SW480 (cell line): ENCODE measurements around the gene DSCAM.
"Not testable (repeated sequence)": the region's sequence is repeated elsewhere in the genome, so short reads cannot be mapped to it uniquely, and the experiment has no call there.

ENCODE experiments used
- DNase-seq: peaks from one replicate; pipeline ENCODE4 v3.0.0-alpha.2; 2016; ENCODE audit warnings: low spot score

Gene DSCAM

DNA sequence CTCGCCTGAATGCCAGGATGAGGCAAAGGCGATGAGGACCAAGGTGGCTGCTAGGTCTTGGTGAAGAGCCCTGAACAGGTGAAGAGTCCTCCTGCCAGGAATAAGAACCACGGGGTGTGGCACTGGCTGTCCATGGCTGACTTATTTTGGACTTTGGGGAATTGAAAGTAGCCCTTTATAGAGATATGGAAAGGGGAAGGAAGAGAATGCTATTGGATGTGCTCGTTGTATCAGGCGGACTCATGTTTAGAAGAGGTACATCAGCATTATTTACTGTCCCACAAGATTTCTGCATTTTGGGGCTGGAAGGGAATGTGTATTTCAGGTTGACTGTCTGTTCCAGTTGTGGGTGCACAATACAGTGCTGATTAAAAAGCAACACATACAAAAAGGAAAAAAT is 465.8 kb downstream of the DSCAM start:
- DNase-seq = no peak

DNA sequence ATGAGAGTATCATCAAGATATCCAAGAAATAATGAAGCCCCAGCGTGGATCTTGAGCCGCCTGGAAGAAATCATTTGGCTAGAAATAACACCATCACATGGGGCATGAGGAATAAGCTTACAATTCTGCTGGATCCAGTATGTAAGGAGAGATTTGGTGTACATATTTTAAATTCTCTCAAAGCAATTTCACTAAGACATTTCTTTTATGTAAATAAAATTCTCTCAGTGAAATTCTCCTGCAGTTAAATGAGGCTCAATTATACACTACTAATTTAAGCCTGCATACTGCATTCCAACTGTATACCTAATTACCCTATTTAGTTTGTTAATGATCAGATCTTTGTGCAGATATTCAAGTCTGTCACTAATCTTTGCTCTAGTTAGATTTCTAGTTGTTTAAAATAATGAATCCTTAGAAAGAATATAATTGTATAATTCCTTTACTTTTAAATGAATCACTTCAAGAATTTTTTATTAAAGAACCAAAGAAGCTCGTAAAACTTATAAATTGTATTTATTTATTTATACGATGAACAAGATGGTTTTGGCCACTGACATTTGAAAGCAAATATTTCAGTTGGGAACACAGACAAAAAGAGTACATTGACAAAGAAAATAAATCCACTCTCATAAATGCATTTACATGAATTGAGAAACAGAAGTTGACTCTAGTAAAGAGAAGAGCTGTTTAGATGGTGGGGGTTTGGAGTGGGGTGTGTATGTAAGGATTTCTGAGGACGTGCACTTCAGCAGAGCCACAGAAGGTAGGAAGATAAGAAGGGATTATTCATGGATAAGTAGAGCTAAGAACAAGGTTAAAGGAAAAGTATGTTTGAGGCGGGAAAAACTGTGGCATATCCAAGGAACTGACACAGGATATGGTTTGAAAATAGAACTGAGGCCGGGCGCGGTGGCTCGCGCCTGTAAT is 466.8 kb downstream of the DSCAM start:
- DNase-seq = no peak

DNA sequence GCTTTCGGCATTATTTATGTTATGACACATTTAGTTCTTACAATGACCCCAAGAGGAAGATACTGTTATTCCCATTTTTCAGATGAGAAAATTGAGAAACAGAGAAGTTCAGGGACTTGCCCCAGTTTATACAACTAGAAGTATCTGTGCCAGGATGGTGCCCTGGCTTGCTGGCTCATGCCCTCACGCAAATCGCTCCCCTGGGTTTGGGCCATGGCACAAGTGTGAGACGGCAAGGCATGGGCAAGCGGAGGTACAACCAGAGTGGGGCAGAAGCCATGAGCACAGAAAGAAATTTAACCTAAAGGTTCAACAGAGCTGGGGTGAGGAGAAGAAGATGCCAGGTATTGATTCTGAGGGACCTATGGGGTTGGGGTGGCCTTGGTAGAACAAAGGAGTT is 469.8 kb downstream of the DSCAM start:
- DNase-seq = no peak

DNA sequence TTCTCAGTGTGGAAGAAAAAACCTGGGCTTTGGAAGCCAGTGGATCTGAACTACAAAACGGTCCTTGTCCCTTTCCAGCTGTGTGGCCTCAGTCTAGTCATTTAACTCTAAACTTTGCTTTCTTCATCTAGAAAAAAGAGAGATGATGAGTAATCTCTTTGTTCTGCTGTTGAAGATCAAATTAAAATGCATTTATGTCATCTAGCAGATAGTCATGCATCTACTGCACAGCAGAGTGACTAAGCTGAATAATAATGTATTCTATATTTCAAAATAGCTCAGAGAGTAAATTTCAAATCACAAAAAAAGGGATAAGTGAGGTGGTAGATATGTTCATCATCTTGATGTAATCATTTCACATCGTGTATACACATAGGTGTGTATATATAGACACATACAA is 473.2 kb downstream of the DSCAM start:
- DNase-seq = no peak

DNA sequence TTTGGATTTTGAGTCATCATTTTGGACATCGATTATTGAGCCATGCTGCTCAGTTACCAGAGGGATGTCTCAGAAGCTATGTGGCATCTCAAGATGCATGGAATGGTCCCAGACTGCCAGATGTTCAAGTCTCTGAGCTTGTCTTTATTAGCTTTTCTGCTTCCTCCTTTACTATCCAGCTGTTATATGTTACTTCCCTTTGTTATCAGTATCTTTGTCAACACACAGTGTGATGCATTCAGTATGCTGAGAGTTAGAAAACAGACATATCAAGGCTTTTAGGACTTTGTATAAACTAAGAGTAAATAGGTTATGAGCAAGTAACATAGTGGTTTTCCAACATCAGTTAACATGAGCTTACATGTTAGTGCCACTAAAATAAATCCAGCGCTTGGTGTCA is 474.5 kb downstream of the DSCAM start:
- no peak for DNase-seq

DNA sequence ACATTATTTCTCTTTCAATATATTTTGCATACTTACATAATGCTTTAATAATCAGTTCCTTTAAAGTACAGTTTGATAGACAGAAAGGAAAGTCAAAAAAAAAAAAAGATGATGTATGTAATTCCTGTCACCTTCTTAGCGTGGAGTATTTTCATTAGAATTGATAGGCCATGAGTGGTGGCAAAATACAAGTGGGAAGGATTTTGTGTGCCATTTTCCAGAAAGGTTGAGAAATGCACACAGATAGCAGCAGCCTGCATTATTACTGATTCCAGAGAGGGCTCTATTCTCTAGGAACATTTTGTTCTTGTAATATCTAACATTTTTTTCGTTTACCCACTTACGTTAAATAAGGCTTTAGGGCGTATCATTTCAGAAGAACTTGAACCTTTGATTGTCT is 475.6 kb downstream of the DSCAM start:
- DNase-seq = no peak

DNA sequence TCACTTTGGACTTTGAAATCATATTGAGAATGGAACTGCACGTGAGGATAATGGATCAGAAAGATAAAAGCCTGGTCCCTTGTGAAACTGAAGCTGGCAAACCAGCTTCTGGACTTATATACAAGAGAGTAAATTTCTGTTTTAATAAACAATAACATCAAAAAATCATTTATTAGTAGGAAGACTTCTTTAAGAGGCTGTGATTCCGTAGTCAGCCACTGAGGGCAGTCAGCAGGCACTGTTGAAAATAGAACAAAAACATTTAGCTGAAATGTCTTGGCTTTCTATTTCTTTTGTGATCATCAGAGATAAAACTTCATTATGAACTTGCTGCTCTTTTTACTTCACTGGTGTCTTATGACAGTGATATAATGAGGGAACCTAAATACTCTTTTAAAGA is 490.3 kb downstream of the DSCAM start:
- DNase-seq = no peak

DNA sequence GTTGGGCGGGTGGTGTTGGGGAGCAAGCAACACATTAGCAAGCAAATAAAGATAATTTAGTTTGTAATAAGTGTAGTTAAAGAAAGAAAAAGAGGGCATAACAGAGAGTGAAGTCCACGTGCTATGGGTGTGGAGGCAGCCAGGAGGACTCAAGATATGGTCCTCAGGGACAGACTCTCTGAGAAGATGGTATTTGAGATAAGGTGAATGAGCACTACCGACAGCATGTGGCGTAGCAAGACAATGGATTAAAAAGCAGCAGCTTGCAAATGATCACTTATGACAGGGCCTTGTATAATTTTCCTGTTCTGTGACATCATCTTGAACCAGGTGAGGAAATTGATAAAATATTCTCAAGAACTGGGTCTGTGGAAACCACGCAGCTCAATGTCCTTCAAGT is 491.9 kb downstream of the DSCAM start:
- DNase-seq = no peak

DNA sequence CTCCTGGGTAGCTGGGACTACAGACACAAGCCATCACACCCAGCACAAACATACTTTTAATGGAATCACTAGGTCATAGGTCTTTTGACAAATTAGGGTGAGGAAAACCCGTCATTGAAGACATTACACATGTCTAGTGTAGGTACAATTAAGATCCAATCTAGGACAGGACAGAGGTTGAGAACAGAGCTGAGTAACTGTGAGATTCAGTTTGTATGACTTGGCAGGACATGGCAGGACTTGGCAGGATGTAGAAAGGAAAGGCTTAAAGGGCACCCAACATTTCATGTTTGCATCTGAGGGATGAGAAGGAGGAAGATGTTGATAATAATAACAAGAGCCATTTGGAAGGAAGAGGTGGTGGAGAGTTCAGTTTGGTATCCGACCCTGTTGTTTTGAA is 496.0 kb downstream of the DSCAM start:
- no peak for DNase-seq

DNA sequence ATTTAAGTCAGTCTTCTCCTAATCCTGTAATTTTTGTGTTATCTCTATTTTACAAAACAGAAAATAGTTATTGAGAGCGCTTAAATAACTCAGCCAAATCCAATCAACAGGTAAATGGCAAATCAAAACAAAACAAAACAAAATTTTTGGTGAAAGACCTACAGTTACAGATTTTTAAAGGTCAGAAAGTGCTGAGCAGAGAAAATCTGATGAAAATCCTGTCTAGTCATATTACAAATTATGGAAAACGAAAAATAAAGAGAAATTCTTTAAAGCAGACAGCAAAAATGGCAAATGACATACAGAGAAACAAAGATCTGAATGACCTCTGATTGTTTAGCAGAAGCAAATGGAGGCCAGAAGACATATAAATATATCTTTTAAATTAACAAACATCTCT is 497.4 kb downstream of the DSCAM start:
- DNase-seq = no peak

DNA sequence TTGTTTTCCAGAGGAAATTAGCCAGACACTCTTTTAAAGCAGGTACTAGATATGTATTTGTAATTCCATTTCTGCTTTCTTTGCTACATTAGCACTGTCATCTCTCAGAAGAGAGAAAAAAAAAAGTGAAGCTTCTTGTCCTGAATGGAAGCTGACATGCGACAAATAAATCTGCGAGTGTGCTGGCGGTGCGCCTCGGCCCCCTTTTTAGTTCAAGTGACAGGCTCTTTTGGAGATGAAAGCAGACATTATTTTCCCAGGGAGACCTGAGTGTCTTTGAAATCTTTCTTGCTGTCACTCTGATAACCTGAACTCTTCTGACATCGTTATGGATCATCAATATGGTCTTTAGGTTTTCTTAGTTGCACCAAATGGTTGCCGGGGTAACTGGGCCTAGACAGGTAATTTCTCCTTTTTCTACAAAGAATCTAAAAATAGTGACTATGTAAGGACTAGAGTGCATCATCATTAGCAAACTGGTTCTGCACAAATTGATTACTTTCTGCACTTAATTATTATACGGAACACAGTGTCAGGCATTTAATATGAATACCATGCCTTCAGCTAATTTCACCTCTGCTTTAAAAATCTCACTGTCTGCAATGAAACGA is 501.1 kb downstream of the DSCAM start:
- DNase-seq = no peak

DNA sequence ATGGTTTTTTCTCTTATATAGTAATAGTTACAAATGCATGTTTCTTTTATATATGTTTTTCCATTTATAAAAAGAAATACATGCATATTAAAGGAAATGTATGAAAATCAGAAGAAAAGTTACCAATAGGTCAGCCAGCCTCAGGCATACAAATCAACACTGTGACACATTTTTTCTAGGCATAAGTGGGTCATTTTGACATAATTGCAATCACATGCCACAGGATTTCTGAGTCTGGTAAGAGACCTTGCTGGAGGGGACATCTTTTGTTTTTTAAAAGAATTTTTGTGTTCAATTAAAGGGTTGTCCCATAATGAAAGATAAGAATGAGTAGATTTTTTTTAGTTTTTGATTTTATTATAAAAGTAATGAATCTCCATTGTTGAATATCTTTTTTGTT is 506.6 kb downstream of the DSCAM start:
- no peak for DNase-seq

DNA sequence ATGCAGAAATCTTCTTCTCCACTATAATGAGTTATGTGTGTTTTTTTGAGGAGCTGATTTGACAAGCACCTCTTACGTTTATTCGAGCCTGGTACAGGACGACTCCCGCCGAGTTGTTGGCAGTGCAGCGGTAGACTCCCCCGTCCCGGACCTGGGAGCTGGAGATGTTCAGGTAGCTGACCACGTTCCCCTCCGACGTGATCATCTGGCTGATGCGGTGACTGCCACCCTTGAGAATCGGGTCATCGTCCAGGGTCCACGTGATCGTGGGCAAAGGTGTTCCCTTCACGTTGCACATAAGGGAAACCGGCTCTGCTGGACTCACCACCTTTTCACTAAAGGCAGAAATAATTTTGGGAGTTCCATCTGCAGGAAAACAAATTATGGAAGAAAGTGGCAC is 507.9 kb downstream of the DSCAM start:
- no peak for DNase-seq

DNA sequence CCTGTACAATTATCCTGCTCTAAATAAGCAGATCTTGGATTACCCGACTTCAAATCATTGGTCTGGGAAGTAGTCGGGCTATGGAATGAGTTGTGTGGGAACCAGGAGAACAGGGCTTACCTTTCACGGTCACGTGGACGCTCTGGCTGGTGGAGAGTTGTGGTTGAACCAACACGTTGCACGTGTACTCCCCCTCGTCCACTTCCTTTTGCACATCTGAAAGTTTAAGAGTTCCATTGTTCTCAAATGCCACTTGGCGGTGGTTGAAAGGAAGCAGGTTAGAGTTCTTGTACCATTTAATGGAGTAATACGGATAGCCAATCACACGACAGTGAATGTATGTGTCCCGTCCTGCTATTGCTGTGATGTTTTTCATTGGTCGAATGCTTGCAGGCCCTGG is 509.0 kb downstream of the DSCAM start:
- DNase-seq = no peak

DNA sequence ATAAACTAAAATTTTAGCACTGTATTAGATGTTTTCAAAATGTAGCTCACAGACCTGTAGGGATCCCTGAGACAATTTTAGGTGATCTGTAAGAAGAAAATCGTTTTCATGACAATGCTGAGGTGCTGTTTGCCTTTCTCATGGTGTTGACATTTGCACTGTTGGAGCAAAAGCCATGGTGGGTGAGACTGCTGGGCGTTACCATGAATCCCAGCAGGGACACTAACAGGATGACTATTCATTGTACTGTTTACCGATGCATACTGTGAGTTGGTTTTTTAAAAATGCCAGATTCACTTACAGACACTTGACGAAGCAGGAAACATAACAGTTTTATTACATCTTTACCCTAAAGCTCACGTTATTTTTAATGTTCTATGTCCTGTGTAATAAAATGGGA is 511.3 kb downstream of the DSCAM start:
- no peak for DNase-seq

DNA sequence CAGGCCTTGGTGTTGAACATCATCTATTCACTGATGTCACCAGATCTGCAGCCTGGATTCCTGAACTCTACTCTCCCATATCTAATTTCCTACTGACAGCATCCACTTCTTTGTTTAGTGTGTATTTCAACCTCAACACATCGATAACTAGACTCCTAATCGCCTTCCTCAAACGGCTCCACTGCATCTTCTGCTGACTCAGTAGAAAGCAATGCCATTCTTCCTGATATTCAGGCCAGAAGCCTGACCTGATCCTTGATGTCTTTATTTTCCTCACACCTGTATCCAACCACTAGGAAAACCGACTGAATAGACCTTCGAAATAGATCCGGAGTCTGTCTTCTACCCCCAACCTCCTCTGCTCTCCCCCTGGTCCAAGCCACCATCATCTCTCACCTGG is 512.8 kb downstream of the DSCAM start:
- no peak for DNase-seq

DNA sequence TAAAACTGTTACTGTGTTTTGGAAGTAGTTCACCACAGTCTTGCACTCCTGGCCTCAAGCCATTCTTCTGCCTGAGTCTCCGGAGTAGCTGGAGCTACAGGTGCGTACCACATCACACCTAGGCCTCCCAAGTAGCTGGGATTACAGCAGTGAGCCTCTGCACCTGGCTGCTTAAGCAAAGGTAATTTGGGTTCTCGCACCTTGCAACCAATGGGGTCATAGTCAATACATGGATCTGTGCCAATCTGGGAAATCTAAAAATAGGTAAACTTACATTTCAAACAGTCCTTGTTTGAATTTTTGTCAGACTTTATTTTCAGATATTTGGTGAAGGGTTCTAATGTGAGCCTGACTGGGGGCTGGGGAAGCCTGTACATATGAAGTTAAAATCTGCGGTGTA is 513.2 kb downstream of the DSCAM start:
- no peak for DNase-seq

DNA sequence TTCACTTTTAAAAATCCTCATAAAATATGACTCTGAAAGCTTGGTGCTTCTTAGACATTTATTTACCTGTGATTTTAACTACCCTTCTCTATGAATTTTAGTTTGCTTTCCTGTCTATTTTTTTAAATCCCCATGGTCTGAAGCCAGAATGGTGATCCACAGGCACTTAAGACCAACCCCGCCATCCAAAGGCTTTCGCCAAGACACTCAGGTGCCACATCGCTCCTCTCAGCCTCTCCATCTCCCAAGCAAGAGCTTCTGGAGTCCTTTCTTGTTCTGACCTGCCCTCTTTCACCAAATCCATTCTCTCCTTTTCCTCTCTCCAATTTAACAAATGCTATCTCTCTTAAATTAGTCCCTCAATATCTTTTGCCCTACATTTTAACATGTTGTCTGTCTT is 515.2 kb downstream of the DSCAM start:
- DNase-seq = no peak

DNA sequence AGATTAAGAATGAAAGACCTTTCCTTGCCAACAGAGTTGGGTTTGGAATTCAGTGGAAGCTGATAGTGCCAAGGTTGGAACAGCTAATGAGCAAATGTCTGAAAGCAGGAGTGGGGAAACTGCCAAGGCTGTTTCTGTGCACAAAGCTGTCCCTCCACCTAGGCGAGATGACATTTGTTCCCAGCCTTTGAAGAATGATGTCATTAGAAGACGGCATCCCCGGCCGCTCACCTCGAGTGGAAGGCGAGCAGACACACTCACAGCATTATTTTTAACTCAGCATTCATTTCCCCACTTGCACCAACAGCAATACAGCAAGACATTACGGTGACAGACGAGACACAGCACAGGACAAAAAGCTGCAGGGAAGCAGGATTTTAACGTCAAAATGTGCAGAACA is 515.8 kb downstream of the DSCAM start:
- no peak for DNase-seq

DNA sequence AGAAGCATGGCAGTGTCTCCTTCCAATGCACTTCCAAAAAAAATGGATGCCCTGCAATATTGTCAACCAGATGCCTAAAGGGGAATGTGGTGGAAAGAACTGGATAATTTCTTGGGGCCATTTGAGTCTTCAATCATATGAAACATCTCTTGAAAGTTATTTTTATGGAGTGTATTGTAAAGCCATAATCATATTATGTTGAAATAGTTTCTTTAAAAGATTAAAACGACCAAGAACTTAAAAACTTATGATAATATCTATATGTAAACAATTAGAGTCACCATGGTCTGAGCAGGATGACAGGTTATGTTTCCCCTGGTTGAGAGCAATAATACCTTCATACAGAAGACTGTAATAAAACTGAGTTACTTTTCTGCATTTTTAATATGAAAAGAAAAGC is 522.6 kb downstream of the DSCAM start:
- no peak for DNase-seq

DNA sequence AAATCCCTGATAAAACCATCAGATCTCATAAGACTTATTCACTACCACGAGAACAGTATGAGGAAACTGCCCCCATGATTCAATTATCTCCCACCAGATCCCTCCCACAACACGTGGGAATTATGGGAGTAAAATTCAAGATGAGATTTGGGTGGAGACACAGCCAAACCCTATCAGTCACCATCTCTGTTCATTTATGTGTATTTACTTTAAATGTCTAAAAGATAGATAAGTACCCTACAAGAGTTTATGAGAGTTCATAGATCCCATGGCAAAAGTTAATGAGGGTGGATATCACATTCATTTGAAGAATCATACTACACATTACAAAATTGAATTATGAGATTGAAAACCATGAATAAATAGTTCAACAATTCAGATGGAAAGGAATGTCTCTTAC is 526.2 kb downstream of the DSCAM start:
- DNase-seq = not testable (repeated sequence)

DNA sequence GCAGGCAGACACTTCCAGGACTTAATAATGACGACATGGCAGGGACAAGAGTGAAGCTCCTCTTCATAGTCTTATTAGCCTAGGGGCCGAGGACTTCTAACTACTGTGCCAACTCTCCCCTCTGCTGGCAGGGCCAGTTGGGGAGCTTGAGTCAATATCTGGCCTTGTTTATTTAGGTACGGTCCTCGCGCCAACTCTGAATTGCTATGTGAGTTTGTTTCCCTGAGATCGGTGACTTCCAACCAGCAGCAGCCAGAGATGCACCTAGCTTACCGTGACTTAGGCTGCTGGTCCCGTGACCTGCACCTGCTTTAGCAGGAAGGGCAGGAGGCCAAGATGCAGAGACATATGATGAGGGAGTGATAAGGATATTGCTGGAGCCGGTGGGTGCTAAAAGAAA is 528.6 kb downstream of the DSCAM start:
- no peak for DNase-seq

DNA sequence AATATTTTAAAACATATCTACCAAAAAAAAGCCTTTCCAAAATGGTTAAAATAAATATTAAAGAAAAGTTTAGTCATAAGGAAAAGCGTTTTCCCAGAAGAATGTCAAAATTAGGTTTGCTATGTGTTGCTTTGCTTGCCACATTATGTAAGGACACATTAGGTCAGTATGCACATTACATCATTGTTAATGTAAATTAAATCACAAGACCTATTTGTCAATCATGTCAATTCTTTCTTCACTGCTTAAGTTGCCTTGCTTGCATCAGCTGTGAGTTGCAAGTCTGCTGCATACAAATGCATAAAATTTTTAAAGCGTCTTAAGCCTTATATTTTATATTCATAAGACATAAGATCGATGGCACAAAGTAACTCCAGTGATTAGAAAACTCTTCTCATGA is 530.9 kb downstream of the DSCAM start:
- no peak for DNase-seq

DNA sequence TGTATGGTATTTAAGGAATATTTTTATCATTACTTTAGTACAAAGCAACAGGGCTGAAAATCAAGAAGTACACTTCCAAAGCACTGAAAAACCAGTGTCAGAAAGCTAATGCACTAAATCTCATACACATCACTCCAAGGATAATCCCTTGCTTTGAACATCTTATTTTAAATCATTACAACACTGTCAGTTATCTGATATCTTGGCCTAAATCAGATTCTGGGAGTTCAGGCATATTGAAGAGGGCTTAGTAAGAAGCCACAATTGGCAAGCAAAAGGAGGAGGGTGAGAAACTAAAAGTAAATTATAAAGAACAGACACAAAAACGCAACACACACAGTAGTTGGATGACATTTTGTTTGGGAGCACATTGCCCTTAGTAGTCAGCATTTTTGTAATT is 531.3 kb downstream of the DSCAM start:
- no peak for DNase-seq
